HG02798 (cell line): ENCODE data around the gene EPGN.

Experiments
- ATAC-seq: cut with Tn5 transposase; IDR thresholded peaks from one replicate; pipeline ENCODE4 v1.9.1; 2021; ENCODE audit warnings: mild to moderate bottlenecking; ENCODE audit not compliant: unreplicated experiment, poor library complexity

Gene EPGN, protein sequence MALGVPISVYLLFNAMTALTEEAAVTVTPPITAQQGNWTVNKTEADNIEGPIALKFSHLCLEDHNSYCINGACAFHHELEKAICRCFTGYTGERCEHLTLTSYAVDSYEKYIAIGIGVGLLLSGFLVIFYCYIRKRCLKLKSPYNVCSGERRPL

DNA sequence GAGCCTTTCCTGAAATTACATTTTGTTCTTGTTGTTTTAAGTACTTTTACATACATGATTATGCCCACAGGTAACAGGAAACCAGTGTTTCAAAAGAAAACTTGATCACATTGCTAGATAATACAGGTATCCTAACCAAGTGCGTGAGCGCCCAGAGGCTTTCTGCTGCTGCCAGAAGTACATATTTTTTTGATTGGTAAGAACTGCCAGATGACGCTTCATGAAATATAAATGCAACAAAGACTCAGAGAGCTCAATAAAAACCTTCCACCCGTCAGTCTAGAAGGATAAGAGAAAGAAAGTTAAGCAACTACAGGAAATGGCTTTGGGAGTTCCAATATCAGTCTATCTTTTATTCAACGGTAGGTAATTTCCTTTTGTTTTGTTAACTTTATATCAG, at the start of gene EPGN:
EPGN (plus strand) TSS at position 256 of the 400 bp plus-strand sequence; CDS start at position 320, 64 bp downstream.
- no peak for ATAC-seq

- ATAC-seq = no peak
Measured at GRCh38 chr4:74258963-74259362, 49.3 kb upstream of the EPGN start.

DNA sequence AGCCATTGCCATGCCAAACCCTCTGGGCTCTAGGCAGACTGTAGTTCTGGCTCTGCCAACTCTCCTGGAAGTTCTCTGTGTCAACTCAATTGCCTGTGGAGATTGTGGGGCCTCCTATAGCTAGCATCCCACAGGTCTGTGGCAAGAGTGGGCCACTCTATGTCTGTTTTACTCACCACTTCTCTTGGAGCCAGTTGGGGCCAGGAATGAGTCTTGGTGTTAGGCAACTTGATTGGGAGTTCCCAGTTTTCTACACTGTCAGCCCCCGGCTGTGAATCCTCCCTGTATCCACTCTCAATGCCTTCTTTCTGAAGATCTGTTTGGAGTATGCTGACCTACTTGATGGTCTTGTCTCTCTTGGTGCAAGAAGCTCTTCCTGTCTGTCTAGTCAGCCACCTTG, 48.2 kb upstream of the EPGN start:
- ATAC-seq = no peak

DNA sequence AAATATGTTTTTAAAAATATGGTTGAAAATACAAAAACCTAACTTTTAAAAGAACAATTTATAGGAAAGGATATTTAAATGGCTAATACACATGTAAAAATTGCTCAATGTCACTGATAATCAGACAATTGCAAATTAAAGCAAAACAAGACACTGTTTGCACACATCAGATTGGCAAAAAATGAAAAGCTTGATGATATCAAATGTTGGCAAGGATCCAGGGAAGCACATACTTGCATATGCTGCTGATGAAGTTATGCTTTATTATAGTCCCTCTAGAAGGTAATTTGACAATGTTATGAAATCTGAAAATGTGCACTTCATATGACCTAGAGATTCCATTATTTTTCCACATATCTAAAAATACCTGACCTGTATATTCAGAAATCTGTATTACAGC, 45.7 kb upstream of the EPGN start:
- no peak for ATAC-seq

GRCh38 chr4:74263551-74263950, 44.7 kb upstream of the EPGN start:
- ATAC-seq = no peak

DNA sequence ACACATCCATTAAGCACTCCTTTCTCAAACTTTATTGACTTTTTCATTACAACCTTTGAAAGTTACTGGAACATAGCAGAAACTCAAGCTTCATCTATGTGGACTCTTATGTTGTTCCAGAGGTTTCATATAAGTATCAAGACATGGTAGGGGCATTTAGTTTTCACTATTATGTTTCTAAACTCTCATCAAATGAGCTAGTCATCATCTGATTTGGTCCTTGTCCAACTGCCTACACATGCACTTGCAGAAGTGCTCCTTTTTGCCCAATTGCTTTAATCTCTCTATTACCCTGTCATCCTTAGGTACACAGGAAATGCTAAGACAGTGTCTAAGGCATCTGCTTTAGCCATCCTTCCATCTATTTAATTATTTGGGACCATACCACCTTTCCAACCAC, 42.2 kb upstream of the EPGN start:
- no peak for ATAC-seq

GRCh38 chr4:74267998-74268606, 40.2 kb upstream of the EPGN start:
- no peak for ATAC-seq

GRCh38 chr4:74268643-74269042, 39.6 kb upstream of the EPGN start:
- ATAC-seq = no peak

DNA sequence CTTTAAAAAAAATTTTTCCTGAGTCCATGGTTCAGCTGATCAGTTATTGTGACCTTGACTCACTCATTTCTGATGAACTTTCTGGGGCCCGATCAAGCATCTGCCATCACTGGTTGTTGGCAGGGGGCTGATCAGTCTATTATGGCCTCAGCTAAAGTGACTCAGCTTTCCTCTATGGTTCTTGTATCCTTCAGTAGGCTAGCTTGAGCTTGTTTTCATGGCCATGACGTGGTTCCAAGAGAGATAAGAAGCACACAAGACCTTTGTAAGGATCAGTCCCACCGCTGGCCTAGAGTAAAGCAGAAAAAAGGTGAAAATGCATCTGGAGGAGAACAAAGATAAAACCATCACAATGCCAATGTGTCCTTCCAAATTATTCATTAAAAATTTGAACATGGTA, 29.8 kb upstream of the EPGN start:
- no peak for ATAC-seq

DNA sequence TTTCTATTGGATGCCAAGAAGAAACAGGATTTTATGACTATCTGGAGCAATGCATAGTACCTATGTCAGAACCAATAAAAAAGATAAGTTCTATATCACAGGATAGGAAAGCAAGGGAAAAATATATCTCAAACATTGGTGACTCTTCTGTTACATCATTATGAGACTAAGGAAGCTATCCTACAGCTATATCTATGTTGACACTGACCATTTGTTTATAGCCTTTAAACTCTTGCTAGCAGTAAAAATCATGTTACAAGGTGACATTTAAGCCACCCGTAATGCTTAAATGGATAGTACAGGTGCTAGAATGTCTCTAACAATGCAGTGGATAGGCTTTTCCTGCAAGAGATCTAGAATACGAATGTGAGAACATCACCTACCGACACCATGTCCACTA, 28.6 kb upstream of the EPGN start:
- no peak for ATAC-seq

GRCh38 chr4:74282926-74283325, 25.3 kb upstream of the EPGN start:
- no peak for ATAC-seq

DNA sequence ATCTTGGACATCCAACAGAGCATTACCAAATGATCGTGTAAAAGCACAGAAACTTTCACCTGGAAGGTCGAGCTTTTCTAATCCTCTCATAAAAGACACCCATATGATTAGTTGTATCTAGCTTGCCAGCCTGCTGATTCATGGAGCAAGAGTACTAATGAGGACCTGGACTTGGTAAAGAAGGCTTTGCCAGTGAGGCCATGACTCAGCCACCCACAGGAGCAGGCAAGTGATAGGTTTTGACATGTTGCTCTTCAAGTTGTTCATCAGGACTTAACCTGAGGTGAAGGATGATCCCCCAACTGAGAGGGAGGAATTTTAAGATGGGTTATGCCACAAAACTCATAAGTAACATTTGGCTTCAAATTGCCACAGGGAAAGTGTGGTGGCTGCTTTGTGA, 24.7 kb upstream of the EPGN start:
- ATAC-seq = no peak

- no peak for ATAC-seq
Measured at GRCh38 chr4:74284053-74284452, 24.2 kb upstream of the EPGN start.

GRCh38 chr4:74287164-74287563, 21.1 kb upstream of the EPGN start:
- no peak for ATAC-seq

GRCh38 chr4:74287791-74288190, 20.5 kb upstream of the EPGN start:
- ATAC-seq = no peak

DNA sequence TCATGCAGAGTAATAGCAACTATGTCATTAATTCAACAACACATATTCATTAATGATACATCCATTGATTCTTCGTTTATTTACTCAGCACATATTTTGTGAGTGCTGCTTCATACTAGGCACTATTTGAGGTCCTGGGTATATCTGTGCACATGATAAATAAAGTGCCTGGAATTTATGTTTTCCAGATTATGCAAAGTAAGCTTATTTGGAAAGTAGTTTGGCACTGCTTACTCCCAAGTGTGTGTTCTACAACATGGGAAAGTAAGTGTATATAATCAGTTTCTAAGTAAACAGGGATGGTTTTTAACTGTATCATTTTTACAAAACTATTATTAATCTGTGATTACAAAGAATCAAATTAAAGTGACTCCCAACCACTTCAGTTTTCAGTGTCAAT, 16.8 kb upstream of the EPGN start:
- no peak for ATAC-seq

DNA sequence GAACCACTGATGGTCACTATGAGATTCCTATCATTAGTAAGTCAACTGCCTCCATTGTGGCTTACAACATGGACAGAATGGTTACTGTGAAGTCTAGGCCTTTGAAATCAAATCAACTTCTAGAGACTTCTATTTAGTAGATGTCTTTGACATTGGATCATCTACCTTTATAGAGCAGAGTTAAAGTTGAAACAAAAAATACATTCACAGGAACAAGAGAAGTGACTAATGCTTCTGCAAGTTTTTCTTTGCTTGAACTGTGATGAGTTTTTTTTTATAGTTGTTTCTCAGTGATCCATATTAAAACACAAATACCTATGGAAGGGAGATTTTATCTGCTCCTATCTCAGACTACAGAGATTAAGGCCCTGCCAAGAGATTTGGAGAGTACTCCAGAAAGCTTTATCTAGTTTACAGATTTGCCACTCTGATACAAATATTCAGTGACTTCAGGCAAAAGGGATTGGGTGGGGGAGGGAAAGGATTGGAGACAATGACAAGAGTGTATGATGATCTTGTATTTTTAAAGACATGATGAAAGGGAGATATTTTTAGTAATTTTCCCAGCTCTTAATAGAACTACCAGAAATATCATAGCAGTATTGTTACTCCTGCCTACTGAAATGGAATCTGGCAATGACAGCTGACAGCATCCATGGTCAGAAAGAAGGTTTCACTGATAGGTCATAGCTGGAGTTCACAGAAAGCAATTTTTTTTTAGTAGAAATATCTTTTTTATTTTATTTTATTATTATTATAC, 16.0 kb upstream of the EPGN start:
- no peak for ATAC-seq

DNA sequence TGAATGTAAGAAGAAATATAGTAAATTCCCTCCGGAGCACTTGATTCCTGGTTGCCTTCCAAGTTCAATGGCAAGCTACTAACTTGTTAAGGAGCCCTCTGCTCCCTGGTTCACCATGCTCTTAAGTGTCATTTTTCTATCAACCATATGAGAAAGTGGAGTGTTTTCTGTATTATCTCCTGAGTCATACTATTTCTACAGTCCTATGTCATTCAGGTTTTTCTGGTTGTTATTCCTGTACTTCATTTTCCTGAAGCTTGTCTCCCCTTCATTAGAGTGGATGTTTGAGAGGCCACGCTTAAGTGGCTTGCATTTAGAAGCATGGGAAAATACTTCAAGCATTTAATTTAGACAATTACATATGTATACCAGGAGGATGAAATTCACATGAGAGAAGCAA, 14.7 kb upstream of the EPGN start:
- no peak for ATAC-seq

DNA sequence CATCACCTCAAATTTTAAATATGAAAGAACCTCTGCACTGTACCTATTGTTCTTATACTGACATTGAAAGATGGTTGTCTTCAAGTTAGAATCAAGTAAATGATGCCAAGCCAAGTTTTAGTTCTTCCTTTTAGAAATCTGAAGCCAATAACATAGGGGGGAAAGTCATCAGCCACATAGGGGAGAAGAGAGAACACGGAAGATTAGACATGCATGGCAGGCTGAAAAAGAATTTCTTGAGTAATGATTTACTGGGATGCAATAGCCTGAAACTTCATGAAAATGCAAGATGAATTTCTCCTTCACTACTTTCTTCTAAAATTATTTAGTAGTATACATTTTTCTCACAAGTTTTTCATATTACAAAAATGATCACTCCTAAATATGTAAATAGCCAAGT, 13.6 kb upstream of the EPGN start:
- ATAC-seq = no peak

- ATAC-seq = peak; percentile 70
Measured at GRCh38 chr4:74297539-74297938, 10.7 kb upstream of the EPGN start.

DNA sequence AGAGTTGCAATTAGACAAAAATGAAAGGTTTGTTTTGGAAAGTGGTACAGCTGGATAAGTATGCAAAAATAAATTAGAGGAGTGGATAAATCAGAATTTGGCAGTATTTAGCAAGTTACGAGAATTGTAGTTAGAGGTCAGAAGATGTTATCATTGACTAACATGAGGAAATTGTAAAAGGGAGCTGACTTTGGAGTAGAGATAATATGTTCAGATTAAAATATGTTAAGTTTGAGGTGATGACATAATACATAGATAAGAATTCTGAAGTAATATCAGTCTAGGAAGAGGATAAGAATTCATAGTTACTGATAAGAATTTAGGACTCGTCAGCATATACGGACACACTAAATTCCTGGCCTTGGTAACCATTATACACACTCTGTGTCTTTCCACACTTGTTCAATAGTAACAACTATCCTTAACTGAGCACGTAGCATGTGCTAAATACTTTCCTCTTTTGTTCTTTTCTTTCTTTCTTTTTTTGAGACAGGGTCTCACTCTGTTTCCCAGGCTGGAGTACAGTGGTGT, 4.1 kb upstream of the EPGN start:
- ATAC-seq = no peak

GRCh38 chr4:74305000-74305399, 3.3 kb upstream of the EPGN start:
- ATAC-seq = no peak
